ENCODE measurements around the gene LCA5L.

GRCh38 chr21:39489380-39489924 lies 43.9 kb upstream of the LCA5L start:
- no peak for TF ChIP-seq POLR2A (IDR thresholded peaks at IDR 0.05; ENCODE audit: low read depth, low read length)
- no peak for TF ChIP-seq TAF1 (IDR thresholded peaks at IDR 0.05; ENCODE audit: borderline replicate concordance, low read depth, low read length)
